Uterus (tissue), 2 donors: ENCODE measurements around the gene CDH4.

Experiments used
- POLR2A ChIP-seq, 2 donors: fragments of 450-650 bp; IDR thresholded peaks; one replicate each; pipeline ENCODE4 v1.6.1; 2016; ENCODE audit warnings: antibody characterized with exemption in 2 of 2, mild to moderate bottlenecking in 1 of 2, moderate library complexity in 1 of 2
- TF ChIP-seq, protein P1 (sequence below), 4 experiments: fragments of 200-600 bp in 2 of 4; fragments of 450-650 bp in 2 of 4; sonication (generic) in 2 of 4; IDR thresholded peaks; one replicate each; pipeline ENCODE4 v1.5.1; 2016 to 2019; ENCODE audit warnings: antibody characterized with exemption in 4 of 4, mild to moderate bottlenecking in 2 of 4, moderate library complexity in 1 of 4

DNA sequence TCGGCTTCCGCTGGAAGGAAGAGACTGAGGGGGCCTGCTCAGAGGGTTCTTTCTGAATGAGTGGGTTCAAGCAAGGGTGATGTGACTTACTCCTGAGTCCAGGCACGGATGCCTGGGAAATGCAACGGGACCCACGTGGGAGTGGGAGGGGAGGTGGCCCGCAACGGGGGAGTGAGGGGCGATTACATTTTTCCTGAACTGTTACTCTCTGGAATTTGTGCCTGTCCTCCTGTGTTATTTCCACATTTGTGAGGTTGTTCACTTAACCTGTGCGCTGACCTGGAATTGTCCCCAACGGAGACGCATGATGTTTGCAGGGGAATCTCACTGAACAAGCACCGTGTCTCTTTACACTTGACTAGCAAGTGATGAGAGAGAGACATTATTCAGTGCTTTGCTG is 209.4 kb downstream of the CDH4 start:
- no peak for TF ChIP-seq POLR2A (IDR thresholded peaks at IDR 0.05)
- TF ChIP-seq, protein P1, sequence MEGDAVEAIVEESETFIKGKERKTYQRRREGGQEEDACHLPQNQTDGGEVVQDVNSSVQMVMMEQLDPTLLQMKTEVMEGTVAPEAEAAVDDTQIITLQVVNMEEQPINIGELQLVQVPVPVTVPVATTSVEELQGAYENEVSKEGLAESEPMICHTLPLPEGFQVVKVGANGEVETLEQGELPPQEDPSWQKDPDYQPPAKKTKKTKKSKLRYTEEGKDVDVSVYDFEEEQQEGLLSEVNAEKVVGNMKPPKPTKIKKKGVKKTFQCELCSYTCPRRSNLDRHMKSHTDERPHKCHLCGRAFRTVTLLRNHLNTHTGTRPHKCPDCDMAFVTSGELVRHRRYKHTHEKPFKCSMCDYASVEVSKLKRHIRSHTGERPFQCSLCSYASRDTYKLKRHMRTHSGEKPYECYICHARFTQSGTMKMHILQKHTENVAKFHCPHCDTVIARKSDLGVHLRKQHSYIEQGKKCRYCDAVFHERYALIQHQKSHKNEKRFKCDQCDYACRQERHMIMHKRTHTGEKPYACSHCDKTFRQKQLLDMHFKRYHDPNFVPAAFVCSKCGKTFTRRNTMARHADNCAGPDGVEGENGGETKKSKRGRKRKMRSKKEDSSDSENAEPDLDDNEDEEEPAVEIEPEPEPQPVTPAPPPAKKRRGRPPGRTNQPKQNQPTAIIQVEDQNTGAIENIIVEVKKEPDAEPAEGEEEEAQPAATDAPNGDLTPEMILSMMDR (IDR thresholded peaks at IDR 0.05), result no peak
